HepG2 (cell line): ENCODE data around the gene LCAT. TPM values are rescaled to one million over a fixed set of nuclear protein-coding genes. Genes with fewer than 3 reads are reported as not detected.

Experiments used
- ATAC-seq: fragments of 200-7000 bp; cut with Tn5 transposase; 3 replicates; pipeline ENCODE4 v1.9.1; 2020; ENCODE audit warnings: mild to moderate bottlenecking, moderate library complexity
- BruUV-seq: library from RNA; stranded (reverse); fragments of 400-500 nt; replicated peaks from 2 replicates; lab custom pipeline; 2021; lab: Mats Ljungman, UMichigan
- CTCF ChIA-PET: fragments of 300-600 bp; formaldehyde crosslinking; extraction: SDS; loops from one replicate; lab custom pipeline; 2021; ENCODE audit warnings: low total read pairs, inconsistent platforms, low intra/inter-chr PET ratio; lab: Yijun Ruan, JAX
- POLR2A ChIA-PET: fragments of 350-600 bp; sonication (Branson Sonifier 250); formaldehyde crosslinking; loops from one replicate; lab custom pipeline; 2020; ENCODE audit warnings: antibody characterized with exemption, inconsistent platforms; lab: Yijun Ruan, JAX
- DNase-seq: peaks from one replicate; pipeline ENCODE4 v3.0.0-alpha.2; 2015; ENCODE audit warnings: low spot score
- FAIRE-seq: peaks from 3 replicates; lab custom pipeline; 2011; peaks lifted over from hg19 to GRCh38; lab: Jason Lieb, UNC
- H2AFZ ChIP-seq: one replicate; pipeline ENCODE4 v1.6.1; 2011; ENCODE audit warnings: low read length, inconsistent platforms
- H3K27ac ChIP-seq: fragments of 300-600 bp; 3 replicates; pipeline ENCODE4 v1.8.0; 2011; ENCODE audit warnings: mixed run types, mild to moderate bottlenecking, mixed read lengths, low read length, inconsistent platforms; ENCODE audit not compliant: insufficient read depth; ENCODE audit errors: extremely low read length
- H3K27me3 ChIP-seq, 2 experiments: fragments of 200-600 bp in 1 of 2; 2 replicates in 1 of 2; 3 replicates in 1 of 2; pipeline versions ENCODE4 v1.6.0 to v1.8.0; 2011; ENCODE audit warnings: low read length in 2 of 2, mild to moderate bottlenecking in 2 of 2, moderate library complexity in 2 of 2, inconsistent platforms in 1 of 2; ENCODE audit not compliant: insufficient read depth in 2 of 2, control insufficient read depth in 1 of 2
- H3K36me3 ChIP-seq, 2 experiments: fragments of 200-600 bp in 1 of 2; replicated peaks in 1 of 2; 2 replicates in 1 of 2; 3 replicates in 1 of 2; pipeline versions ENCODE4 v1.5.1 to v1.8.0; 2011; ENCODE audit warnings: low read length in 2 of 2, inconsistent platforms in 1 of 2; ENCODE audit not compliant: insufficient read depth in 2 of 2, control insufficient read depth in 1 of 2
- H3K4me1 ChIP-seq: 2 replicates; pipeline ENCODE4 v1.5.1; 2012; ENCODE audit warnings: low read length, inconsistent platforms; ENCODE audit not compliant: insufficient read depth
- H3K4me2 ChIP-seq: 2 replicates; pipeline ENCODE4 v1.6.0; 2011; ENCODE audit warnings: low read depth, low read length, inconsistent platforms
- H3K4me3 ChIP-seq, 3 experiments: fragments of 200-600 bp in 1 of 3; sonication (generic), shearing (Covaris generic) in 1 of 3; replicated peaks in 1 of 3; 2 replicates each; pipeline ENCODE4 v1.5.1; 2011 to 2016; ENCODE audit warnings: low read length in 3 of 3, inconsistent platforms in 2 of 3, low read depth in 2 of 3, mild to moderate bottlenecking in 2 of 3, control low read depth in 1 of 3, mixed read lengths in 1 of 3; ENCODE audit not compliant: insufficient read depth in 1 of 3
- H3K79me2 ChIP-seq: one replicate; pipeline ENCODE4 v1.6.1; 2011; ENCODE audit warnings: low read length, inconsistent platforms; ENCODE audit not compliant: insufficient read depth
- H3K9ac ChIP-seq: 2 replicates; pipeline ENCODE4 v1.6.0; 2011; ENCODE audit warnings: mild to moderate bottlenecking, low read depth, low read length, inconsistent platforms; ENCODE audit not compliant: insufficient read depth
- H3K9me3 ChIP-seq: 2 replicates; pipeline ENCODE4 v1.5.1; 2012; ENCODE audit warnings: mild to moderate bottlenecking, low read length
- H4K20me1 ChIP-seq: 2 replicates; pipeline ENCODE4 v1.6.0; 2011; ENCODE audit warnings: inconsistent platforms, mild to moderate bottlenecking, low read length, moderate library complexity; ENCODE audit not compliant: insufficient read depth
- BRD4 ChIP-seq: sonication (generic); formaldehyde crosslinking; IDR thresholded peaks from 2 replicates; pipeline ENCODE4 v1.4.0; 2020; ENCODE audit warnings: missing genetic modification reagents
- KDM3A ChIP-seq: IDR thresholded peaks from 2 replicates; pipeline ENCODE4 v1.6.1; 2018; ENCODE audit warnings: low read depth, missing compliant biosample characterization
- PPARG ChIP-seq: conservative IDR thresholded peaks from 2 replicates; pipeline ENCODE4 v1.6.1; 2016; ENCODE audit warnings: missing biosample characterization, missing genetic modification reagents
- SAP130 ChIP-seq: IDR thresholded peaks from 2 replicates; pipeline ENCODE4 v1.6.1; 2016; ENCODE audit warnings: low read depth
- YY1 ChIP-seq: IDR thresholded peaks from 2 replicates; pipeline ENCODE4 v1.6.1; 2011; ENCODE audit warnings: low read length, low read depth, moderate library complexity, mild to moderate bottlenecking; ENCODE audit not compliant: insufficient read depth, insufficient replicate concordance
- ZNF143 ChIP-seq: sonication (generic); formaldehyde crosslinking; IDR thresholded peaks from 2 replicates; pipeline ENCODE4 v1.4.0; 2020; ENCODE audit warnings: missing genetic modification reagents
- WGBS: methylation state at CpG from one replicate; pipeline ENCODE4 v1.1.6; 2017; ENCODE audit warnings: low lambda C conversion rate; 5-methylcytosine and 5-hydroxymethylcytosine counted together
- in situ Hi-C: cut with HindIII; loops from 2 replicates; pipeline ENCODE4 v1.10.0; 2017; ENCODE audit warnings: low pct_unique_long_range_greater_than_20kb; ENCODE audit not compliant: extremely low pct_ligation_motif_present
- intact Hi-C: fragments of 100-400 bp; cut with micrococcal nuclease; formaldehyde crosslinking; loops from one replicate; pipeline ENCODE4 v1.10.0; 2022; ENCODE audit not compliant: unreplicated experiment
- polyA plus RNA-seq, 8 experiments: library from polyadenylated mRNA; depleted of rRNA in 3 of 8; stranded (reverse) in 7 of 8; unstranded in 1 of 8; fragments of >200 nt; fragmentation: Illumina TruSeq in 4 of 8; extraction: Trizol in 4 of 8; gene quantifications; 2 replicates each; pipeline versions ENCODE4 v1.2.1 to v1.2.3, GENCODE V29; 2011 to 2016; ENCODE audit warnings: low read depth in 4 of 8, missing spikeins in 1 of 8, mixed read lengths in 1 of 8; ENCODE audit not compliant: insufficient read depth in 1 of 8
- total RNA-seq, 5 experiments: library from RNA; depleted of rRNA; stranded (reverse); fragments of >200 nt; fragmentation: Illumina TruSeq; extraction: Trizol; gene quantifications; 2 replicates each; pipeline ENCODE4 v1.2.3, GENCODE V29; 2016; ENCODE audit warnings: low read depth in 1 of 5
- TF ChIP-seq, protein P1 (sequence below), 2 experiments: sonication (generic) in 1 of 2; formaldehyde crosslinking in 1 of 2; IDR thresholded peaks; 2 replicates each; pipeline versions ENCODE4 v1.6.1 to v1.9.0; 2014 to 2022; ENCODE audit warnings: antibody characterized with exemption in 1 of 2, borderline replicate concordance in 1 of 2, inconsistent platforms in 1 of 2, low read depth in 1 of 2, missing genetic modification reagents in 1 of 2
- TF ChIP-seq, protein P2 (sequence below): sonication (generic); formaldehyde crosslinking; IDR thresholded peaks from 2 replicates; pipeline ENCODE4 v1.9.0; 2021; ENCODE audit warnings: mild to moderate bottlenecking, missing genetic modification reagents

The LCAT gene
- total and polyA plus RNA-seq, 2 of the 13 experiments (the other 11 are each of a cell fraction or from before 2014, with no cell fraction given): 36.1 to 38.9 TPM

DNA sequence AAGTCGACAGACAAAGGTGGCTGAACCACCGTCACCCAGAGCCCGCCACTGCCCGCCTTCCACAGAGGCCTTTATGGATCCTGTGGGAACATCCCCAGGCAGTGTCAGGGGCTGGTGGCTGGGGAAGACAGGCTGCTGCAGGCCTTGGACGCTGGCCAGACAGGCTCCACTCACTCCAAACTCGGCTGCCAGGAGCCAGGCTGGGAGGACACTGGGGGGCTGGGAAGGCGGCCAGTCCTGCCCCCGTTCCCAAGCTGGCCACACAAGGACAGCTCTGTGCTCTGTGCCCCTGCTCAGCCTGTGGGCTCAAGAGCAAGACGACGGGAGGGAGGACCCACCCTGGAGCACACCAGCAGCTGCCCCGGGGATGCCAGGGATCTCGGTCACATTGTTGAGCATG is 7.6 kb upstream of the LCAT start (continued):
- TF ChIP-seq, protein P1, sequence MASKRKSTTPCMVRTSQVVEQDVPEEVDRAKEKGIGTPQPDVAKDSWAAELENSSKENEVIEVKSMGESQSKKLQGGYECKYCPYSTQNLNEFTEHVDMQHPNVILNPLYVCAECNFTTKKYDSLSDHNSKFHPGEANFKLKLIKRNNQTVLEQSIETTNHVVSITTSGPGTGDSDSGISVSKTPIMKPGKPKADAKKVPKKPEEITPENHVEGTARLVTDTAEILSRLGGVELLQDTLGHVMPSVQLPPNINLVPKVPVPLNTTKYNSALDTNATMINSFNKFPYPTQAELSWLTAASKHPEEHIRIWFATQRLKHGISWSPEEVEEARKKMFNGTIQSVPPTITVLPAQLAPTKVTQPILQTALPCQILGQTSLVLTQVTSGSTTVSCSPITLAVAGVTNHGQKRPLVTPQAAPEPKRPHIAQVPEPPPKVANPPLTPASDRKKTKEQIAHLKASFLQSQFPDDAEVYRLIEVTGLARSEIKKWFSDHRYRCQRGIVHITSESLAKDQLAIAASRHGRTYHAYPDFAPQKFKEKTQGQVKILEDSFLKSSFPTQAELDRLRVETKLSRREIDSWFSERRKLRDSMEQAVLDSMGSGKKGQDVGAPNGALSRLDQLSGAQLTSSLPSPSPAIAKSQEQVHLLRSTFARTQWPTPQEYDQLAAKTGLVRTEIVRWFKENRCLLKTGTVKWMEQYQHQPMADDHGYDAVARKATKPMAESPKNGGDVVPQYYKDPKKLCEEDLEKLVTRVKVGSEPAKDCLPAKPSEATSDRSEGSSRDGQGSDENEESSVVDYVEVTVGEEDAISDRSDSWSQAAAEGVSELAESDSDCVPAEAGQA (IDR thresholded peaks at IDR 0.05; ENCODE audit: low read depth): no peak
- TF ChIP-seq, protein P1 (CRISPR knock-in tag; IDR thresholded peaks at IDR 0.05; ENCODE audit: borderline replicate concordance): no peak

- POLR2A ChIA-PET: interaction anchor here (13.6 kb wide), 1 partner anchor 14 kb away, joined by 226 read pairs; the partner anchor contains the start of gene SLC12A4
- Histone ChIP-seq H4K20me1 (no peaks in the 10 kb centered on the region; the same call in 1 of the 2 replicates), H3K9me3 (no peaks in the 10 kb centered on the region), H3K79me2 (no peaks in the 10 kb centered on the region), H3K9ac (no peak overlapping the region), H2AFZ (no peak overlapping the region), H3K4me1 (peaks cover 21% of the 10 kb centered on the region), H3K27me3 (no peaks in the 10 kb centered on the region), H3K4me2 (no peak overlapping the region), H3K27ac (no peak overlapping the region), H3K36me3 (peaks cover 68 to 91% of the 10 kb centered on the region in 2 experiments), H3K4me3 (no peak overlapping the region)
- CTCF ChIA-PET: no interaction called here
- intact Hi-C loops (no loop called here), in situ Hi-C loops (no loop called here)
- ATAC-seq (no peak), FAIRE-seq (no peak), DNase-seq (no peak)
- no TSS peak for BruUV-seq
- 94% methylated on average over 16 of the region's 16 CpGs for WGBS
- TF ChIP-seq SAP130 (CRISPR knock-in tag) (no peak), KDM3A (no peak), BRD4 (CRISPR knock-in tag) (no peak), PPARG (CRISPR knock-in tag) (no peak), YY1 (no peak), ZNF143 (CRISPR knock-in tag) (no peak)
- TF ChIP-seq, protein P2, sequence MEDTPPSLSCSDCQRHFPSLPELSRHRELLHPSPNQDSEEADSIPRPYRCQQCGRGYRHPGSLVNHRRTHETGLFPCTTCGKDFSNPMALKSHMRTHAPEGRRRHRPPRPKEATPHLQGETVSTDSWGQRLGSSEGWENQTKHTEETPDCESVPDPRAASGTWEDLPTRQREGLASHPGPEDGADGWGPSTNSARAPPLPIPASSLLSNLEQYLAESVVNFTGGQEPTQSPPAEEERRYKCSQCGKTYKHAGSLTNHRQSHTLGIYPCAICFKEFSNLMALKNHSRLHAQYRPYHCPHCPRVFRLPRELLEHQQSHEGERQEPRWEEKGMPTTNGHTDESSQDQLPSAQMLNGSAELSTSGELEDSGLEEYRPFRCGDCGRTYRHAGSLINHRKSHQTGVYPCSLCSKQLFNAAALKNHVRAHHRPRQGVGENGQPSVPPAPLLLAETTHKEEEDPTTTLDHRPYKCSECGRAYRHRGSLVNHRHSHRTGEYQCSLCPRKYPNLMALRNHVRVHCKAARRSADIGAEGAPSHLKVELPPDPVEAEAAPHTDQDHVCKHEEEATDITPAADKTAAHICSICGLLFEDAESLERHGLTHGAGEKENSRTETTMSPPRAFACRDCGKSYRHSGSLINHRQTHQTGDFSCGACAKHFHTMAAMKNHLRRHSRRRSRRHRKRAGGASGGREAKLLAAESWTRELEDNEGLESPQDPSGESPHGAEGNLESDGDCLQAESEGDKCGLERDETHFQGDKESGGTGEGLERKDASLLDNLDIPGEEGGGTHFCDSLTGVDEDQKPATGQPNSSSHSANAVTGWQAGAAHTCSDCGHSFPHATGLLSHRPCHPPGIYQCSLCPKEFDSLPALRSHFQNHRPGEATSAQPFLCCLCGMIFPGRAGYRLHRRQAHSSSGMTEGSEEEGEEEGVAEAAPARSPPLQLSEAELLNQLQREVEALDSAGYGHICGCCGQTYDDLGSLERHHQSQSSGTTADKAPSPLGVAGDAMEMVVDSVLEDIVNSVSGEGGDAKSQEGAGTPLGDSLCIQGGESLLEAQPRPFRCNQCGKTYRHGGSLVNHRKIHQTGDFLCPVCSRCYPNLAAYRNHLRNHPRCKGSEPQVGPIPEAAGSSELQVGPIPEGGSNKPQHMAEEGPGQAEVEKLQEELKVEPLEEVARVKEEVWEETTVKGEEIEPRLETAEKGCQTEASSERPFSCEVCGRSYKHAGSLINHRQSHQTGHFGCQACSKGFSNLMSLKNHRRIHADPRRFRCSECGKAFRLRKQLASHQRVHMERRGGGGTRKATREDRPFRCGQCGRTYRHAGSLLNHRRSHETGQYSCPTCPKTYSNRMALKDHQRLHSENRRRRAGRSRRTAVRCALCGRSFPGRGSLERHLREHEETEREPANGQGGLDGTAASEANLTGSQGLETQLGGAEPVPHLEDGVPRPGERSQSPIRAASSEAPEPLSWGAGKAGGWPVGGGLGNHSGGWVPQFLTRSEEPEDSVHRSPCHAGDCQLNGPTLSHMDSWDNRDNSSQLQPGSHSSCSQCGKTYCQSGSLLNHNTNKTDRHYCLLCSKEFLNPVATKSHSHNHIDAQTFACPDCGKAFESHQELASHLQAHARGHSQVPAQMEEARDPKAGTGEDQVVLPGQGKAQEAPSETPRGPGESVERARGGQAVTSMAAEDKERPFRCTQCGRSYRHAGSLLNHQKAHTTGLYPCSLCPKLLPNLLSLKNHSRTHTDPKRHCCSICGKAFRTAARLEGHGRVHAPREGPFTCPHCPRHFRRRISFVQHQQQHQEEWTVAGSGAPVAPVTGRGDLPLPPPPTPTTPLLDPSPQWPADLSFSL (CRISPR knock-in tag): no peak
These were observed 6.5 kb upstream of the LCAT start for GRCh38 chr16:67950335-67950843.
